ENCODE results near the gene KRT80.

KRT80 gene

GRCh38 chr12:52170827-52171226 lies 21.0 kb downstream of the KRT80 start:
- no peak for DNase-seq (ENCODE audit: low read depth)
- H3K4me3 ChIP-seq (ENCODE audit: low read depth, low read length) = no peak overlapping the region
- TF ChIP-seq, protein P1, sequence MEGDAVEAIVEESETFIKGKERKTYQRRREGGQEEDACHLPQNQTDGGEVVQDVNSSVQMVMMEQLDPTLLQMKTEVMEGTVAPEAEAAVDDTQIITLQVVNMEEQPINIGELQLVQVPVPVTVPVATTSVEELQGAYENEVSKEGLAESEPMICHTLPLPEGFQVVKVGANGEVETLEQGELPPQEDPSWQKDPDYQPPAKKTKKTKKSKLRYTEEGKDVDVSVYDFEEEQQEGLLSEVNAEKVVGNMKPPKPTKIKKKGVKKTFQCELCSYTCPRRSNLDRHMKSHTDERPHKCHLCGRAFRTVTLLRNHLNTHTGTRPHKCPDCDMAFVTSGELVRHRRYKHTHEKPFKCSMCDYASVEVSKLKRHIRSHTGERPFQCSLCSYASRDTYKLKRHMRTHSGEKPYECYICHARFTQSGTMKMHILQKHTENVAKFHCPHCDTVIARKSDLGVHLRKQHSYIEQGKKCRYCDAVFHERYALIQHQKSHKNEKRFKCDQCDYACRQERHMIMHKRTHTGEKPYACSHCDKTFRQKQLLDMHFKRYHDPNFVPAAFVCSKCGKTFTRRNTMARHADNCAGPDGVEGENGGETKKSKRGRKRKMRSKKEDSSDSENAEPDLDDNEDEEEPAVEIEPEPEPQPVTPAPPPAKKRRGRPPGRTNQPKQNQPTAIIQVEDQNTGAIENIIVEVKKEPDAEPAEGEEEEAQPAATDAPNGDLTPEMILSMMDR (IDR thresholded peaks at IDR 0.05; ENCODE audit: control insufficient read depth, extremely low read depth, insufficient read depth) = no peak

GRCh38 chr12:52169886-52170285 lies 21.9 kb downstream of the KRT80 start:
- TF ChIP-seq, protein P1 (IDR thresholded peaks at IDR 0.05; ENCODE audit: control insufficient read depth, extremely low read depth, insufficient read depth) = no peak
- DNase-seq (ENCODE audit: low read depth) = no peak
- no peak overlapping the region for H3K4me3 ChIP-seq (ENCODE audit: low read depth, low read length)

DNA sequence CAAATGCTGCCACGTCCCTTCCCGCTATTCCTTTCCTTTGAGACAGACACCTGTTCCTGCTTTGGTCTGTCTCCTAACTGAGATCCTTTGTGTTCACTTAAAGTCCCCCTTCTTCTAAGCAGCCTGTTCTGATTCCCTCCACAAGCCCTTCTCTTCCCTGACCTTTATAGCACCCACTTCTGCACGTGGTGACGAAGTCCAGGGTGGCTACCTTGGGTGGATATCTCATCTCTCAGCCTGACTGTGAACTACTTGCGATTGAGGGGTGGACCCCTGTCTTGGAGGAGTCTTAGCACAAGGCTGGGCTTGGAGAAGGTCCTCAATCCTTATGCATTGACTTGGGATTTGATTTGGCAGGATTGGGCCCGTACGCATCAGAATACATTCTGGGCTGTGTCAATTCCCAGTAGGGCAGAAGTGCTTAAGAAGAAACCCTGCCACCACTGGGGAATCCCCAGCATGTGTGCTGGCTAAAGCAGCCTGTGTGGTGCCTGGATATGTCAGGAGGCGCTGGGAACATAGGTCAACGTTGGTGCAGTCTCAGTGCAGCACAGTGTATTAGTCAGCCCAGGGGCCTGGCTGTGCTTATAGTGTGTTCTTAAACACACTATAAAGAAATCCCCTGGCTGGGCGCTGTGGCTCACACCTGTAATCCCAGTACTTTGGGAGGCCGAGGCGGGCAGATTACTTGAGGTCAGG lies 23.6 kb downstream of the KRT80 start:
- DNase-seq (ENCODE audit: low read depth) = no peak

DNA sequence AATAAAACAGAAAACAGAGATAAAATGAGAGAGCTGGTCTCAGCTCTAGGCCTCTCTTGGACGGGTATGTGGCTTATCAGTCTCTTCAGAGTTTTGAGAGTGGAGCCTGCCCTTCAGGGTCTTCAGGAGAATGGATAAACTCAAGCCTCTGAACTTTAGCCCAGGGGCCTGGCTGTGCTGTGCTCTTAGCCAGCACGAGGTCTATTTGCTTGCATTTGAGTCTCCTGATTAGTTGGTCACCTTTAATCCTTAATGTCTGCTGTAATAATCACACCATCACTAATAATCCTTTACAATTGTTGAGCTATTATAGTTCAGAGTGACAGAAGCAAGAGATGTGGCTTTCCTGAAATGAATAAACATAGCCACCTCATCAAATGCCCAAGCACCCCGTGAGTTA lies 24.3 kb downstream of the KRT80 start:
- TF ChIP-seq, protein P1 (IDR thresholded peaks at IDR 0.05; ENCODE audit: control insufficient read depth, extremely low read depth, insufficient read depth) = no peak
- no peak for DNase-seq (ENCODE audit: low read depth)
- no peak overlapping the region for H3K4me3 ChIP-seq (ENCODE audit: low read depth, low read length)

More for the DNA sequence above, 23.6 kb downstream of the KRT80 start:
- TF ChIP-seq, protein P1 (IDR thresholded peaks at IDR 0.05; ENCODE audit: control insufficient read depth, extremely low read depth, insufficient read depth) = no peak
- no peak overlapping the region for H3K4me3 ChIP-seq (ENCODE audit: low read depth, low read length)

- no peak for DNase-seq (ENCODE audit: low read depth)
- no peak overlapping the region for H3K4me3 ChIP-seq (ENCODE audit: low read depth, low read length)
- TF ChIP-seq, protein P1 (IDR thresholded peaks at IDR 0.05; ENCODE audit: control insufficient read depth, extremely low read depth, insufficient read depth) = no peak
Measured at GRCh38 chr12:52166672-52167071, 25.1 kb downstream of the KRT80 start.

- DNase-seq (ENCODE audit: low read depth) = no peak
- TF ChIP-seq, protein P1 (IDR thresholded peaks at IDR 0.05; ENCODE audit: control insufficient read depth, extremely low read depth, insufficient read depth) = no peak
- H3K4me3 ChIP-seq (ENCODE audit: low read depth, low read length) = no peak overlapping the region
Measured at GRCh38 chr12:52165096-52165855, 26.5 kb downstream of the KRT80 start.

All from LNCaP clone FGC (cell line).